ENCODE results near the gene SDK2. TPM values are rescaled to one million over a fixed set of nuclear protein-coding genes. Genes with fewer than 3 reads are reported as not detected.

Gene SDK2
- polyA plus RNA-seq, 2 of the 4 experiments (the other 2 are of a cell fraction) = 0.36 to 0.57 TPM

- FAIRE-seq (no peak), DNase-seq (ENCODE audit: low read depth in 1 of 2, low spot score in 1 of 2) (no peak), ATAC-seq (no peak)
- Histone ChIP-seq H3K4me3 (no peak overlapping the region), H3K4me2 (no peak overlapping the region), H3K4me1 (no peaks in the 10 kb centered on the region), H3K9me3 (no peaks in the 10 kb centered on the region), H3K27ac (no peak overlapping the region)
- POLR2A ChIA-PET = no interaction called here
- TF ChIP-seq ZNF302 (CRISPR knock-in tag; IDR thresholded peaks at IDR 0.05) (no peak), JUNB (IDR thresholded peaks at IDR 0.05) (no peak), FOXS1 (CRISPR knock-in tag; IDR thresholded peaks at IDR 0.05) (no peak), PBX3 (IDR thresholded peaks at IDR 0.05) (no peak), SREBF2 (IDR thresholded peaks at IDR 0.05) (no peak), POLR2AphosphoS2 (conservative IDR thresholded peaks at IDR 0.05; ENCODE audit: low read length) (no peak), KDM5A (IDR thresholded peaks at IDR 0.05) (no peak), HEYL (CRISPR knock-in tag; IDR thresholded peaks at IDR 0.05) (no peak), RAD21 (conservative IDR thresholded peaks at IDR 0.05 in 1 of 2, IDR thresholded peaks at IDR 0.05 in 1 of 2) (no peak), TFCP2L1 (CRISPR knock-in tag; IDR thresholded peaks at IDR 0.05) (no peak), CHD4 (IDR thresholded peaks at IDR 0.05; ENCODE audit: borderline replicate concordance) (no peak)
- TF ChIP-seq, protein P1, sequence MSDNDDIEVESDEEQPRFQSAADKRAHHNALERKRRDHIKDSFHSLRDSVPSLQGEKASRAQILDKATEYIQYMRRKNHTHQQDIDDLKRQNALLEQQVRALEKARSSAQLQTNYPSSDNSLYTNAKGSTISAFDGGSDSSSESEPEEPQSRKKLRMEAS (IDR thresholded peaks at IDR 0.05) = no peak
- WGBS (ENCODE audit: missing lambda C conversion rate) = 85% methylated on average over 13 of the region's 15 CpGs
- CTCF ChIA-PET = interaction anchor here (0.6 to 2.7 kb wide), 7 partner anchors 13 to 784 kb away, joined by 3 to 21 read pairs (median 3); no protein-coding TSS in a partner anchor
Measured at GRCh38 chr17:73415782-73416181, 228.5 kb downstream of the SDK2 start.

DNA sequence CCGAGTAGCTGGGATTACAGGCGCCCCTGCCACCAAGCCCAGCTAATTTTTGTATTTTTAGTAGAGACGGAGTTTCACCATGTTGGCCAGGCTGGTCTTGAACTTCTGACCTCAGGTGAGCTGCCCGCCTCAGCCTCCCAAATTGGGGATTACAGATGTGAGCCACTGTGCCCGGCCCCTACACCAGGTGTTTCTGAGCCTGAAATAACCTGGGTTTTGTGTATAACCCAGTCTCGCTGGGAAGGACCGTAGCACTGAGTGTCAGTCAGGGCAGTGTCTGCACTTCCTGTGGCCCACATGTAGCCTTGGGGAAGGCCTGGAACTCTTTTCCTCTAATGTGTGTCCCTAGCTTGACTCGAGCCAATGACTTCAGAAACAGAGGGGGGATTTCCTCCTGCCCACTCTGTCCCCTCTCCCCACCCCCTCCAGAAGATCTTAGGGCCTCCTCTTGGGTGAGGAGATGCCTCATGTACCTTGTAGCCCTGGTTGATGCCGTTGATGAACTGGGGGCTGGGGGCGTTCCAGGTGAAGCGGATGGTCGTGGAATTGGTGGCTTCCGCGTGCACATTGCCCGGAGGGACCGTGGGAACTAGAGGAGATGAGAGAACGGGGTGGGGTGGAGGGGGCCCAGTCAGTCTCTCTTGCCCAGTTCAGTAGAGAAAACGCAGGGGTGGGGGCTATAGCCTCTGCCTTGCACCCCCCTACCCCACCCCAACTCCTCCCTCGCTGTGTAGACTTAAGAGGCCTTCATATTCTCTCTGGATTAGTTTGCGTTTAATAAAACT is 229.9 kb downstream of the SDK2 start:
- H3K27ac ChIP-seq = no peak overlapping the region
- ATAC-seq (no peak), DNase-seq (ENCODE audit: low read depth in 1 of 2, low spot score in 1 of 2) (no peak), FAIRE-seq (no peak)
- ChIA-PET POLR2A (no interaction called here), CTCF (interaction anchor here (1.1 to 1.3 kb wide), 3 partner anchors 11 to 763 kb away, joined by 3 to 6 read pairs (median 4); no protein-coding TSS in a partner anchor)
- TF ChIP-seq TFCP2L1 (CRISPR knock-in tag; IDR thresholded peaks at IDR 0.05) = no peak
- TF ChIP-seq RNF2 (IDR thresholded peaks at IDR 0.05; ENCODE audit: borderline replicate concordance, low read depth) = no peak
- TF ChIP-seq, protein P2, sequence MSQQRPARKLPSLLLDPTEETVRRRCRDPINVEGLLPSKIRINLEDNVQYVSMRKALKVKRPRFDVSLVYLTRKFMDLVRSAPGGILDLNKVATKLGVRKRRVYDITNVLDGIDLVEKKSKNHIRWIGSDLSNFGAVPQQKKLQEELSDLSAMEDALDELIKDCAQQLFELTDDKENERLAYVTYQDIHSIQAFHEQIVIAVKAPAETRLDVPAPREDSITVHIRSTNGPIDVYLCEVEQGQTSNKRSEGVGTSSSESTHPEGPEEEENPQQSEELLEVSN (IDR thresholded peaks at IDR 0.05; ENCODE audit: borderline replicate concordance, low read depth) = no peak
- no peak for TF ChIP-seq EHF (CRISPR knock-in tag; IDR thresholded peaks at IDR 0.05)
- TF ChIP-seq EHMT2 (IDR thresholded peaks at IDR 0.05; ENCODE audit: low read depth) = no peak
- no peak for TF ChIP-seq EP300 (IDR thresholded peaks at IDR 0.05)
- TF ChIP-seq NPAS2 (CRISPR knock-in tag; IDR thresholded peaks at IDR 0.05; ENCODE audit: borderline replicate concordance) = no peak
- no peak for TF ChIP-seq HES2 (IDR thresholded peaks at IDR 0.05)
- TF ChIP-seq, protein P3, sequence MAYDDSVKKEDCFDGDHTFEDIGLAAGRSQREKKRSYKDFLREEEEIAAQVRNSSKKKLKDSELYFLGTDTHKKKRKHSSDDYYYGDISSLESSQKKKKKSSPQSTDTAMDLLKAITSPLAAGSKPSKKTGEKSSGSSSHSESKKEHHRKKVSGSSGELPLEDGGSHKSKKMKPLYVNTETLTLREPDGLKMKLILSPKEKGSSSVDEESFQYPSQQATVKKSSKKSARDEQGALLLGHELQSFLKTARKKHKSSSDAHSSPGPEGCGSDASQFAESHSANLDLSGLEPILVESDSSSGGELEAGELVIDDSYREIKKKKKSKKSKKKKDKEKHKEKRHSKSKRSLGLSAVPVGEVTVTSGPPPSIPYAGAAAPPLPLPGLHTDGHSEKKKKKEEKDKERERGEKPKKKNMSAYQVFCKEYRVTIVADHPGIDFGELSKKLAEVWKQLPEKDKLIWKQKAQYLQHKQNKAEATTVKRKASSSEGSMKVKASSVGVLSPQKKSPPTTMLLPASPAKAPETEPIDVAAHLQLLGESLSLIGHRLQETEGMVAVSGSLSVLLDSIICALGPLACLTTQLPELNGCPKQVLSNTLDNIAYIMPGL (CRISPR knock-in tag; IDR thresholded peaks at IDR 0.05; ENCODE audit: borderline replicate concordance) = no peak
- no peak for TF ChIP-seq NR3C1 (IDR thresholded peaks at IDR 0.05)
- TF ChIP-seq CBX8 (IDR thresholded peaks at IDR 0.05) = no peak
- no peak for TF ChIP-seq USF2 (IDR thresholded peaks at IDR 0.05)
- no peak for TF ChIP-seq FOSL2 (IDR thresholded peaks at IDR 0.05)
- no peak for TF ChIP-seq FOSL2 (CRISPR knock-in tag; IDR thresholded peaks at IDR 0.05)
- no peak for TF ChIP-seq CHD2 (IDR thresholded peaks at IDR 0.05; ENCODE audit: low read length, partially characterized antibody)
- no peaks in the 10 kb centered on the region for H3K4me1 ChIP-seq
- H3K4me2 ChIP-seq = no peak overlapping the region
- WGBS (ENCODE audit: missing lambda C conversion rate) = 75% methylated on average over 20 of the region's 20 CpGs
- H3K4me3 ChIP-seq = no peak overlapping the region
- no peaks in the 10 kb centered on the region for H3K9me3 ChIP-seq

All from A549 (cell line).